Erythroblast (primary cell): ENCODE results near the gene COX6B2.

Source experiments
- GATA1 ChIP-seq: IDR thresholded peaks from 2 replicates; pipeline ENCODE4 v1.6.1; 2011; ENCODE audit warnings: low read depth, mild to moderate bottlenecking, control low read depth, low read length, moderate library complexity
- POLR2A ChIP-seq: IDR thresholded peaks from 2 replicates; pipeline ENCODE4 v1.6.1; 2011; ENCODE audit warnings: mild to moderate bottlenecking, low read length

GRCh38 chr19:55302318-55302703, 52.2 kb downstream of the COX6B2 start:
- TF ChIP-seq POLR2A: no peak
- TF ChIP-seq GATA1: no peak
